Motor neuron (in vitro differentiated cells): ENCODE measurements around the gene FGGY. TPM values are rescaled to one million over a fixed set of nuclear protein-coding genes. Genes with fewer than 3 reads are reported as not detected.

Experiments used
- ATAC-seq, 8 experiments: fragments of 200-7000 bp; cut with Tn5 transposase; replicated peaks in 6 of 8; 2 replicates each; pipeline ENCODE4 v1.8.0; 2021; ENCODE audit warnings: mild to moderate bottlenecking in 8 of 8, moderate library complexity in 8 of 8
- H3K27ac ChIP-seq, 2 donors: fragments of 250-450 bp; sonication (Bioruptor Pico); 2 replicates each; pipeline ENCODE4 v1.9.0; 2021; ENCODE audit warnings: antibody characterized with exemption in 2 of 2, mild to moderate bottlenecking in 2 of 2, moderate library complexity in 1 of 2
- H3K4me1 ChIP-seq, 2 donors: fragments of 250-450 bp; sonication (Bioruptor Pico); replicated peaks in 1 of 2; 2 replicates each; pipeline ENCODE4 v1.6.1; 2021; ENCODE audit warnings: antibody characterized with exemption in 2 of 2, mild to moderate bottlenecking in 2 of 2, moderate library complexity in 1 of 2
- H3K4me3 ChIP-seq, 5 donors: fragments of 250-450 bp; sonication (Bioruptor Pico); 2 replicates each; pipeline ENCODE4 v1.9.0; 2021; ENCODE audit warnings: antibody characterized with exemption in 5 of 5, mild to moderate bottlenecking in 5 of 5, moderate library complexity in 4 of 5
- WGBS, 10 experiments: fragments of 450-650 bp; shearing (Covaris generic); methylation state at CpG; one replicate each; pipeline ENCODE4 v1.0.0; 2022; 5-methylcytosine and 5-hydroxymethylcytosine counted together
- in situ Hi-C, 9 experiments: fragments of 400-800 bp; cut with MboI; loops; one replicate each; pipeline ENCODE4 v1.15.0; 2021; ENCODE audit warnings: low sequenced_read_pairs in 9 of 9, low pct_unique_long_range_greater_than_20kb in 2 of 9; ENCODE audit not compliant: unreplicated experiment in 9 of 9
- total RNA-seq, 8 experiments: library from RNA; unstranded; fragments of 300-600 nt; gene quantifications; 2 replicates each; pipeline versions ENCODE4 v1.2.3 to v1.2.4, GENCODE V29; 2022

The FGGY gene
- total RNA-seq, 8 experiments from 2014 or later, result 8.4 to 33.0 (median 18.6) TPM

DNA sequence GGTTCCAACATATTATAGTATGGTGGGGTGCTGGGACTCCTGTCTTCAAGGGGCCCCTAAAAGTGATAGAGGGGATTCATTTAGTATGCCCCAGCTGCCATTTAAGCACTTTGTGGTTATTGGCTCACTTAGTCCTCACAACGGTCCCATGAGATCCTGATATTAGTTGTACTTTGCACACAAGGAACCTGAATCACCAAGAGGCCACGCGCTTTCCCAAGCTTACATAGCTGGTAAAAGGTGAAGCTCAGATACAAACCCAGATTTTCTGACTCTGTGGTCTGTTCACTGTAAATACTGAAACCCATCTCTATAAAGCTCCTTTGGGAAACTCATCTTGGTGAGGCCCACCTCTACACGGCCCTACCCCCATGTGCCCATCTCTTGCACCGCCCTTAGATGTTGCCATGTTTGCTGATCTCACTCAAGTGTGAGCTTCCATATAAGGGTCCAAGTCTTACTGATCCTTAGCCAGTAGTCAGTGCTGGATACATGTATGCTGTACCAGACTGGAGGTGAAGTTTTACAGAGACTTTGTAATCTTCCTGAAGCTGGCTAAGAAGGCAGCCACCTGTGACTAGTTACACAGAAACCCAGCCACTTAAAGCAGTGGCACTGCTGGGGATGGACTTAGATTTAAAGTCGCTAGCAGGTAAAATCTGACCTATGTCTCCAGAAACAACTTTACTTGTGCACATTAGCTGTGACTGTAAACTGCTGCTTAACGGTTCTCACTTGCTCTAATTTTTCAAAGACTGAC lies 393.5 kb downstream of the FGGY start:
- in situ Hi-C loops, result loop anchor here in 3 of 9 experiments (25.0 kb wide), 2 partner anchors 903 to 953 kb away; partner anchors contain the start of gene JUN (in 2 of the 3)
- Histone ChIP-seq H3K4me1 (peaks cover 16 to 26% of the 10 kb centered on the region in 2 donors), H3K27ac (no peak overlapping the region), H3K4me3 (no peak overlapping the region)
- ATAC-seq, result no peak
- WGBS, 10 experiments, result 75 to 100% (median 90%) methylated on average over 1 to 7 of the region's 7 CpGs

DNA sequence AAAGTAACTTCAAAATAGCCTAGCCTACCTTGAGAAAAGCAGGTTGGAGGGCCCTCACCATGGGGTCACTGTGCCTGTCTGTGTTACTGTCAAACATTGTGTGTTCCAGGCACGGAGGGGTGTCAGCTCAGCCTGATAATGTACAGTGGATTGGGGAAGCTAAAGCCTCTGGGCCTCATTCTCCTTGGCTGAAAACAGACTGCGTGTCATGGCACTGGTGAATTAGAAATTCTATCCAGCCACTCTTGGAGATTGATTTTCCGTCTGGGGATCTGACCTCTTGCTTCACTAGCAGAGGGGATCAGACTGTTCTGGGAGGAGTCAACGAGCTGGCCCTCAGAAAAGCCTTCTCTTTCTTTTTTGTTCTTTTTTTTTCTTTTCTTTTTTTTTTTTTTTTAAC lies 394.4 kb downstream of the FGGY start:
- peak overlapping the region in 1 of 2 donors; percentile 10 for H3K27ac ChIP-seq
- 0 to 68% (median 29%) methylated on average over 3 to 4 of the region's 4 CpGs; no CpG with 5 or more reads in 1 of the 10 experiments for WGBS, 10 experiments
- in situ Hi-C loops, result loop anchor here in 3 of 9 experiments (25.0 kb wide), 2 partner anchors 904 to 954 kb away; partner anchors contain the start of gene JUN (in 2 of the 3)
- peaks cover 16 to 26% of the 10 kb centered on the region in 2 donors for H3K4me1 ChIP-seq
- peak in 5 of 8 experiments; percentile 84 to 97 (median 97) for ATAC-seq
- no peak overlapping the region for H3K4me3 ChIP-seq

DNA sequence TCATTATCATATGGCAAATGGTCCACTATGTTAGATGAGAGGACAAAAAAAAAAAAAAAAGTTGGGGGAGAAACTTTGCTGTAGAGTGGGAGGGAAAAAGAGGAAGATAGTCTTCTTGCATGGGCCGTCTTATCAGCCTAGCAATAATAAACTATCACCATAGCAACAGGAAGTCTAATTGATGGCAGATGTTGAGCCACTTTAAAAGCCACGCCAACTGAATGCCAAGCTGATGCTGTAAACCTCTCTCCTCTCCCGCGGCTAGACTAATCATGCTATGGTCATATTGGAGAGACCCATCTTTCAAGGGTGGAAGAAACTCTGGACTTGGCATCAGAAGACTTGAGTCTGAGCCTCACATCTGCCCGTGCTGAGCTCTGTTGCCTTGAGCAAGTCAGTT lies 395.7 kb downstream of the FGGY start:
- Histone ChIP-seq H3K4me1 (peaks cover 22 to 32% of the 10 kb centered on the region in 2 donors), H3K27ac (no peak overlapping the region), H3K4me3 (no peak overlapping the region)
- in situ Hi-C loops, result loop anchor here in 3 of 9 experiments (25.0 kb wide), 2 partner anchors 905 to 955 kb away; partner anchors contain the start of gene JUN (in 2 of the 3)
- ATAC-seq, result peak in 4 of 8 experiments; percentile 41 to 98 (median 72)
- 3 to 93% (median 55%) methylated on average over 1 to 5 of the region's 5 CpGs for WGBS, 10 experiments

DNA sequence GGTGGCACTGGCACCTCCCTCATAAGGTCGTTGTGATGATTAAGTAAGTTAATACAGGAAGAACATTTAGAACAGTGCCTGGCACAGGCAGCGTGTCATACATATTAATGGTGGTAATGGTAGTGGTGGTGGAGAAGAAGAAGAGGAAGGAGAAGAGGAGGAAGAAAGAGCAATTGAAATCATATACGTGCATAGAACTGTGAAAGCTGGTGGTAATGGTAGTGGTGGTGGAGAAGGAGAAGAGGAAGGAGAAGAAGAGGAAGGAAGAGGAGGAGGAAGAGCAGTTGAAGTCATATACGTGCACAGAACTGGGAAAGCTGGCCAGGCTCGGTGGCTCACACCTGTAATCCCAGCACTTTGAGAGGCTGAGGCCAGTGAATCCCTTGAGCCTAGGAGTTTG lies 396.5 kb downstream of the FGGY start:
- Histone ChIP-seq H3K4me1 (peaks cover 30 to 40% of the 10 kb centered on the region in 2 donors), H3K27ac (no peak overlapping the region), H3K4me3 (no peak overlapping the region)
- in situ Hi-C loops, result loop anchor here in 3 of 9 experiments (25.0 kb wide), 2 partner anchors 906 to 956 kb away; partner anchors contain the start of gene JUN (in 2 of the 3)
- WGBS, 10 experiments, result 60 to 100% (median 94%) methylated on average over 1 to 5 of the region's 5 CpGs
- no peak for ATAC-seq

DNA sequence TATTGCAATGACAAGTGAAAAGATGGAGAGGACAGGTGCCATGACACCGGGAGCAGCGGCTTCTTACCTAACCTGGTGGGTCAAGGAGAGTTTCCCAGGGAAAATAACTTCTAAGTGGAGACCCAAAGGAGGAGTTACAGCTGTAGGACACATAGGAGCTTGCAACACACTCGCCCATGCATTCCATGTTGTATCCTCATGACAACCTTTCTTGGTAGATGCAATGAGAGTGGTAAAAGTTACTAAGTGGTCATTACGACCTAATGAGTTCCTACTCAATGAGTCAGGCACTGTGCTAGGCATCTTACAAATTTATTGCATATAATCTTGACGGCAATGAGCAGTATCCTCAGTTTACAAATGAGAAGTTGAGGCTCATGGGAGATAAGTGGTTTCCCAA lies 398.4 kb downstream of the FGGY start:
- H3K27ac ChIP-seq, result no peak overlapping the region
- peaks cover 37 to 47% of the 10 kb centered on the region in 2 donors for H3K4me1 ChIP-seq
- in situ Hi-C loops, result loop anchor here in 3 of 9 experiments (25.0 kb wide), 2 partner anchors 908 to 958 kb away; partner anchors contain the start of gene JUN (in 2 of the 3)
- H3K4me3 ChIP-seq, result no peak overlapping the region
- no peak for ATAC-seq
- WGBS, 10 experiments, result 53 to 96% (median 87%) methylated on average over 3 to 5 of the region's 5 CpGs; no CpG with 5 or more reads in 4 of the 10 experiments

DNA sequence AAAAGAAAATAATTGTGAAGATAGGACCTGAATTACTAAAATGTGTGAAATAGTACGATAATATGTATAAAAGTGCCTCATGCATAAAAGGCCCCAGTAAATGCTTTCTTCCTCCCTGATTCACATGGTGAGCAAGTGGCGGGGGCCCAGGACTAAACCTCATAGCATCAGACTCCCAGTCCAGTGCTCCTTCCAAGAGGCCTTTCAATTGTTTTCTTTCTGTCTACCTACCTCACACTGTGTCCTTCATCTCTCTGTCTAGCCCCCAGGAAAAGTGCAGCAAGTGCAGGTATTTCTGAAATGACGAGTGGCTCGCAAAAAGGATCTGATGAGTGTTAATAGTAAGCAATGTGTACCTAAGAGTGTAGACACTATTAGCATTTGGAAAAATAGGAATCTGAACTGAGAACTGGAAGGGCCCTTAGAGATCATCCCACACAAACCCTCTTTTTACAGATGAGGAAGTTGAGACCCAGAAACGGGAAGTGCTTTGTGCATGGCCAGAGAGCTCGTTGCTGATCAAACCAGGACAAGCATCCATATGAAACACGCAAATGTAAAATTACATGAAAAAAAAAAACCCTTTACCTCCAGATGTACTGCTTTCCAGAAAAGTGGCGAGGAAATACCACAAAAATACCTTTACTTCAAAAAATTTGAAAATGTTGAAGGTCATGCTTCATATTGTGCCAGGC lies 399.7 kb downstream of the FGGY start:
- ATAC-seq, result no peak
- Histone ChIP-seq H3K4me1 (peaks cover 29 to 34% of the 10 kb centered on the region in 2 donors), H3K4me3 (no peak overlapping the region), H3K27ac (no peak overlapping the region)
- 73 to 100% (median 93%) methylated on average over 4 to 8 of the region's 8 CpGs for WGBS, 10 experiments
- in situ Hi-C loops, result loop anchor here in 3 of 9 experiments (25.0 kb wide), 2 partner anchors 909 to 959 kb away; partner anchors contain the start of gene JUN (in 2 of the 3)

DNA sequence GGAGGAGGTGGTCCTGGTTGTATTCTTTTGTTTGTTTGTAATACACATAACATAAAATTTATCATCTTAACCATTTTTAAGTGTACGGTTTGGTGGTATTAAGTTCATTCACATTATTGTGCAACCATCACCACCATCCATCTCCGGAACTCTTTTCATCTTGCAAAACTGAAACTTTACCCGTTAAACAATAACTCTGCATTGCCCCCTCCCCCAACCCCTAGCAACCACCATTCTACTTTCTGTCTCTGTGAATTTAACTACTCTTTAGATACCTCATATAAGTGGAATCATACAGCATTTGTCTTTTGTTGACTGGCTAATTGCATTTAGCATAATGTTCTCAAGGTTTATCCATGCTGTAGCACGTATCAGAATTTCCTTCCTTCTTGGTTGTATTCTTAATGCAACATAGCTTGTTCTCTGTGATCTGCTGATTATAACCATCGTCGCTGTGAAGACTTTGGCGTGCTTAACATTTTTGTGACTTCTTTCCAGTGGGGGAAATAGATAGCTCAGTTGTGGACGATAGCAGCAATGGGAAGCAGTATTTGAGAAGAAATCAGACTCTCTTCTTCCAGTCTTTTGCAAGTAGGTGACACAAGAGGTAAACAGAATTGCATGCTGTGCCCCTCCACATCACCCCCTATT lies 400.4 kb downstream of the FGGY start:
- in situ Hi-C loops, result loop anchor here in 3 of 9 experiments (25.0 kb wide), 2 partner anchors 910 to 960 kb away; partner anchors contain the start of gene JUN (in 2 of the 3)
- 18 to 71% (median 62%) methylated on average over 4 to 8 of the region's 8 CpGs; no CpG with 5 or more reads in 1 of the 10 experiments for WGBS, 10 experiments
- Histone ChIP-seq H3K27ac (no peak overlapping the region), H3K4me3 (no peak overlapping the region), H3K4me1 (peaks cover 22 to 27% of the 10 kb centered on the region in 2 donors)
- ATAC-seq, result no peak

DNA sequence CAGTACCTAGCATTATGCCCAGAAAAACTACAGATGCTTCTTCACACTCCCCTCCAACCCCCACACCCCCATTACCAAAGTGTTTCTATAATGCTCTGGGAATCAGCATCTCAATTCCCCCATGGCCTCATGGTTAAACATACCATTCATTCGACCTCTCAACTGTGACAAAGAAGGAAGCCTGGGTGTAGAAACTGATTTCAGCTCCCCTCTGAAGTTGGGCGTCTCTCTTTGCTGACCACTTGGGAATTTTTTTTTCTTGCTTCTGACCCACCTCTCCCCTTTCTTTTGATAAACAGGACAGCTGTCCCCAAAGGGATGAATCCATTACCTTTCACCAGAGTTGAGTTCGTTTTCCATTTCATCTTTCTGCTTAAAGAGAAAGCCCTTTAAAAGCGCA lies 401.5 kb downstream of the FGGY start:
- in situ Hi-C loops, result loop anchor here in 3 of 9 experiments (25.0 kb wide), 2 partner anchors 911 to 961 kb away; partner anchors contain the start of gene JUN (in 2 of the 3)
- 17 to 70% (median 38%) methylated on average over 2 to 4 of the region's 4 CpGs; no CpG with 5 or more reads in 2 of the 10 experiments for WGBS, 10 experiments
- H3K27ac ChIP-seq, result no peak overlapping the region
- ATAC-seq, result peak in 2 of 8 experiments; percentile 9 to 29
- H3K4me3 ChIP-seq, result no peak overlapping the region
- H3K4me1 ChIP-seq, result peaks cover 21 to 22% of the 10 kb centered on the region in 2 donors

DNA sequence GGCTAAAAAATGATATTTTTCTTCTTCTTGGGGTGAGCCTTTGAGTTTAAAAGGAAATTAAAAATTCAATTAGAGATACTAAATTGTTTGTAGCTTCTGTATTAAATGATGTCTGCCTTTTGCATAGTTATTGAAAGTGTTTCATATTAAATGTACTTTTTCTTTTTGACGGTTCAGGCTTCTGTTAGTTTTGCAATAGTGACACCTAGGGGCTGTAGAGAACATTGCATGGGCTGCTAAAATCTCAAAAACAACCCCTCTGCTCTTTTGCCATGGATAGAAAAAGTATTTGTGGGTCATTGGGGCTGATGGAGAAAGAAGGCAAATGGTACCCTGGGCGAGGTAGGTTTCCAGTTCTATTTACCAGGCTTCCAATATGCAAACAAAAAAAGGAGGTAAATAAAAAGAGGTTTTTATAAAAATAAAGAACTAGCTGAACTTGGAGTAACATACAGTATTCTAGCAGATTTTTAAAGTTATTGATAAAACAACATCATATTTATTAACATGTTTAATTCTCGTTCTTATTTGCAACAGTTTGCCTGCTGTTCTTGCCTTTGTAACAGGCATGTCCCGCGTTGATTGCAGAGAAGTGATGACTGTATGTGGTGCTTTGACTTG lies 402.4 kb downstream of the FGGY start:
- in situ Hi-C loops, result loop anchor here in 3 of 9 experiments (25.0 kb wide), 2 partner anchors 912 to 962 kb away; partner anchors contain the start of gene JUN (in 2 of the 3)
- Histone ChIP-seq H3K27ac (no peak overlapping the region), H3K4me1 (peaks cover 21 to 22% of the 10 kb centered on the region in 2 donors), H3K4me3 (no peak overlapping the region)
- WGBS, 10 experiments, result 0 to 46% (median 41%) methylated on average over 1 to 5 of the region's 5 CpGs
- peak in 5 of 8 experiments; percentile 33 to 44 (median 42) for ATAC-seq

DNA sequence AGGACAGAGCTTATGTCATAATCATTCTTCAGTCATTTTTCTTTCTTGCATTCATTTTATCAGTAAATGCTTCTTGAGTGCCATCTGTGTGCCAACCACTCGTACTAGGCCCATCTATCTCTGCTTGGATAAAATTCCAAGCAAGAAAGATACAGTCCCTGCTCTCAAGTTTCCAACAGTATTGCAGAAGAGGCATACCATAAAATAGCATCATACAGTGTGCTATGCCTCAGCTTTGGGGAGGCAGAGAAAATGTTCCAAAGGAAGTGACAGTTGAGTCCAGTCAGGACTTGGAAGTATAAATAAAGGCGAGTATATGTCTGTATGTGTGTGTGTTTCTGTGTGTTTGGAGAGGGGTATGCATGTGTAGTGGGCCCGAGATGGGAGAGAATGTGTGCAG lies 404.5 kb downstream of the FGGY start:
- WGBS, 10 experiments, result 33 to 100% (median 88%) methylated on average over 1 to 3 of the region's 3 CpGs; no CpG with 5 or more reads in 1 of the 10 experiments
- in situ Hi-C loops, result loop anchor here in 3 of 9 experiments (25.0 kb wide), 2 partner anchors 939 to 964 kb away; no protein-coding TSS in a partner anchor
- ATAC-seq, result no peak
- Histone ChIP-seq H3K4me3 (no peak overlapping the region), H3K27ac (no peak overlapping the region), H3K4me1 (peaks cover 21 to 22% of the 10 kb centered on the region in 2 donors)

DNA sequence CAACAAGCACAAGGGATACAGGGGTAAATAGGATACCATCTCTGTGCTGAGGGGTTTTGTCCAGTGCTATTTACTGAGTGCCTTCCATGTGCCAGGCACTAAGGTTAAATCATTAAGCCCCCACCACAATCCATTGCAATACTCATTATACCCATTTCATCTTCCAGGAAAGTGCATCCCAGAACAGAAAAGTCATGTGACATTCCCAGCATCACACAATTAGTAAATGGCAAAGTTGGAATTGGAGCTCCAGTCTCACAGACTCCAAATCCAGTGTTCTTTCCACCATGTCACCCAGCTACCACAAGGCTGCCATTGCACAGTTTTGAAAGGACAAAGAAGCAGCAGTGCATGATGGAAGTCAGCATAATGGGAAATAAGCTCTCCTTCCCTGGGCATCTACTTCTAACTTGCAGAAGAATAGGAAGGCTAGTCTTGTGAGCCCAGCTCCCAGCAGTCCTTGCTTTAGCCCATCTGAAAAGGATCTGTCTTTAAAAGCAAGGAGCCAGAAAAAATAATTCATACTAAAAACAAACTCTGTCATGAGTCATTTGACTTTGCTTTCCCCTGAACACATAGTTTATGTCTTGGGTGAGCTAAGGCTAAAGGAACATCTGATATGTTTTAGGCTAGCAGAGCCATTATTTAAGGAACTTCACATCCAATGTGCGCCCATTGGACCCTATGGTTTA lies 406.5 kb downstream of the FGGY start:
- 0 to 100% (median 83%) methylated on average over 1 of the region's 1 CpG; no CpG with 5 or more reads in 3 of the 10 experiments for WGBS, 10 experiments
- H3K4me1 ChIP-seq, result peaks cover 8 to 11% of the 10 kb centered on the region in 2 donors
- peak in 4 of 8 experiments; percentile 18 to 60 (median 33) for ATAC-seq
- H3K4me3 ChIP-seq, result no peak overlapping the region
- no peak overlapping the region for H3K27ac ChIP-seq
- in situ Hi-C loops, result loop anchor here in 3 of 9 experiments (25.0 kb wide), 2 partner anchors 941 to 966 kb away; no protein-coding TSS in a partner anchor
